Glomerular visceral epithelial cell (primary cell): ENCODE results near the gene CGGBP1.
"Not testable (repeated sequence)": the region's sequence is repeated elsewhere in the genome, so short reads cannot be mapped to it uniquely, and the experiment has no call there.

Experiments used
- DNase-seq: peaks from one replicate; pipeline ENCODE4 v3.0.0-alpha.2; 2016; ENCODE audit errors: extremely low spot score

Gene CGGBP1

GRCh38 chr3:88034491-88035275, 24.1 kb downstream of the CGGBP1 start:
- no peak for DNase-seq

GRCh38 chr3:88033808-88034207, 25.0 kb downstream of the CGGBP1 start:
- no peak for DNase-seq

GRCh38 chr3:88033079-88033478, 25.7 kb downstream of the CGGBP1 start:
- DNase-seq = no peak

DNA sequence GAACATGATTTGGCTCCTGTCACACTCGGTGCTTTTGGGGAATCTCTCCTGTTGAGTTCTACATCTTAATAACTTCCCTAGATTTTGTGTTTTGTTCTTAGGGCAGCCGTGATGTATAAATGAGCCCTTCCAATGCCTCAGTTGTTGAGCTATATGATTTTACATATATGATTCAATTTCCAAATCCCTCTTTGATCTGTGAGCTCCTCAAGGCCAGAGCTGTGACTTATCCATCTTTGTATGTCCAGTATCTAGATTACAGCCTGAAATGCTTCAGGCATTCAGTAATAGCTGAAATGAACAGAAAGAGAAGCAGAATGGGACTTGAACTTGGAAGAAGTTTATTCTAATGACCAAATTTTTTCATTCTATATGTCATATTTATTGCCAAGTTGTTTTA, 26.6 kb downstream of the CGGBP1 start:
- no peak for DNase-seq

- peak; percentile 28 for DNase-seq
These were observed 27.1 kb downstream of the CGGBP1 start for GRCh38 chr3:88031642-88032077.

- no peak for DNase-seq
These were observed 28.6 kb downstream of the CGGBP1 start for GRCh38 chr3:88030210-88030609.

- DNase-seq = no peak
These were observed 29.9 kb downstream of the CGGBP1 start for GRCh38 chr3:88028876-88029275.

DNA sequence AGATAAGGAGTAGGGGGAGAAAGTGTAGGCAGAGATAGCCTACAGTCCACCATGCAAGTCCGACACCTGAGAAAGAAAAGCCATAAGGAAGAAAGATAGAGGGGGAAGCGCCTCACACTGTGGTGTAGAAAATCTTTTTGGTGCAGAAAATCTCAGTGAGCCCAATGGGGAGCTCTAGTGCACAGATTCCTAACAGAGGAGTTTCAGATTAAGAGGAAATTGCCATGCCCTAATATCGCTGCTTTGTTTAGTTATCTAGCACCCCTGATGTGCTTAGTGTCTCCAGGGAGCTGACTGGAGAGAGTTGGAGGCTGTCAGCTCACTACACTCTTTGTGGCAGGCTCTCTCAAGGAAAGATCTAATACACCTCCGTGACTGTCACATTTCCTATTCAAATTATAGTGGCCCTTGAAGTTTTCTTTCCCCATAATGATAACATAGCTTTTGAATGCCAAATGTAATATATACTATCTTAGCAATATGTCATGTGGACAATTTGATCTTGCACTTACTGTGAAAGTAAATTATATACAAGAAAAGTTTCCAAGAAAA, 33.7 kb downstream of the CGGBP1 start:
- no peak for DNase-seq

DNA sequence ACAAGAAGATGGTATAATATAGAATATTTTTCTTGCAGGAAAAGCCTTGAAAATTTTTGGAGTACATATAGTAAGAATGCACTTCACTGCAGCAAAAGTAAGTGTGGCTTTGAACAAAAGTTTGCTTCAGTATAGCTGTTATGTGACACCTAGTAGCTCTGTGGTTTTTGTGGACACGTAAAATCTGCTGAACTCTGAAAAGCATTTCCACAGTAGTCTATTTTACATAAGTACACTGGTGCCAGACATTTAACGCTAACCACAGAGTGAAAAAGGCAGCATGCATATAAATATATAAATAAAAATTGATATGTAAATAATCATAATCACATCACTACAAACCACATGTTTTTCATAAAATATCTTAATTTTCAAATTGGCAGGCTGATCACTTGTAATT, 39.8 kb downstream of the CGGBP1 start:
- no peak for DNase-seq

- DNase-seq = not testable (repeated sequence)
These were observed 43.1 kb downstream of the CGGBP1 start for GRCh38 chr3:88015656-88016055.

- DNase-seq = no peak
These were observed 45.2 kb downstream of the CGGBP1 start for GRCh38 chr3:88013592-88013991.

DNA sequence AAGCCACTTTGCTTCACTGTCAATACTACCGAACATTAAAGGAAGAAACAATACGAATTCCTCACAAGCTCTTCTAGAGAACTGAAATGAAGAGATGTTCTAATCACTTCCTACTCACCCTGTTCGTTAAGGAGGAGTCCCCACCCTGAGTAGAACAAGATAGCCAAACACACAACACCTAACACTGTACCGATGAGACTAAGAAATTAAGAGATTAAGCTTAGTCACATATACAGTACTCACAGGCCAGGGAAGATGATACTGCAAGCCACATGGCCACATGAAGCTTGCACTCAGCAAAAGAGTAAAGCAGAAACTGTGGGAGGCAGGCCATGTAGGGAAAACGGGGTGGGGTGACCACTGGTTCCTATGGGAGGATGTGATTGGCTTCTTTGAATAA, 48.0 kb downstream of the CGGBP1 start:
- no peak for DNase-seq

DNA sequence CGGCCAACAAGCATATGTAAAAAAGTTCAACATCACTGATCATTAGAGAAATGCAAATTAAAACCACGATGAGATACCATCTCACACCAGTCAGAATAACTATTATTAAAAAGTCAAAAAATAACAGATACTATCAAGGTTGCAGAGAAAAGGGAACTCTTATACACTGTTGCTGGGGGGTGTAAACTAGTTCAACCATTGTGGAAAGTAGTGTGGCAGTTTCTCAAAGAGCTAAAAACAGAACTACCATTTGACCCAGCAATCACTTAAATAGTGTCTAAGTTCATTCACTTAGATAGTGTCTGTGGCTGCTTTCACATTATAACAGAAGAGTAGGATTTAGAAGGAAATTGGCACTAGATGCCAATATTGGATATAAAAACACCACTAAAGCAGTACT, 49.7 kb downstream of the CGGBP1 start:
- no peak for DNase-seq

GRCh38 chr3:88005066-88005465, 53.7 kb downstream of the CGGBP1 start:
- DNase-seq = peak; percentile 1

DNA sequence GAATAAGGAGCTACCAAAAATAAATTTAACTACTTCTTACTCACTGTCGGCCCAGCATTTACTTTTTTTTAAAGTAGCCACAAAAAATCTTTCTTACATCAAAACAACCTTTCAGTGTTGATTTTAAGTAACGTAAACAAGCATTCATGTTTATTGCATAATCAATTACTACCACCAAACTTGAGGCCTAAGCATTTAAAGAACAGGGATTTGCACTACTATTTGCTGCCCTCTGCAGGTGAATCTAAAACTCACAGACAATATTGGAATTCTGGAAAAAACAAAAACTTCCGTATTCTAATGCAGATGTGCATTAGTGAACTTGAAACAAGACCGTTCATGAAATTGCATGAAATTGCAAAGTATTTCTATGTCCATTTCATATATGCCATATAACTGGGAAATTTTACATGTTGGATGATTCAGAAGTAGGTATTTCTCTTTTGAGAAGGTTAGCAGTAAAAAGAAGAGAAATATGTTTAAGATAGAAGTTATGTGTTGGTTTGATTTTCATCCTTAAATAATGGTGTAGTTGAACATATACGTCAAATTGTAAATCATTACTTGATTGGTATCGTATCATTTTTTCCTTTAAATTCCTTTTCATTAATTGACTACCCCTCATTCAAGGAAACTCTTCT, 55.6 kb downstream of the CGGBP1 start:
- peak; percentile 32 for DNase-seq

DNA sequence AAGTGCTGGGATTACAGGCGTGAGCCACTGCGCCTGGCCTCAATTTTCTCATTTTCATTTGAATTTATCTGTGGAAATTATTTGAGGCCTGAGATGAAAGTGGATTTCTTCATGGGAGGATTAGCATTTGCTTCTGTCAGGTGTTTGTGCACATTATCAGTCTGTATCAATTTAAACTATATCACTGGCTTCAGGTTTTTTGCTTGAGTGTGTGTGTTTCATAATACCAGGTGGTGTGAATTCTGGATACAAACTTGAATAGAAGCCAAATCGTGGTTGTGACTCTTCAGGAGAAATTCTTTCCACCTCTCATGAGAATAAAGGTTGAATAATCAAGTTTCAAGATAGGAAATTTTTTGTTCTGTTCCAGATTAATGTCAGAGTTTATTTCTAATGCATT, 56.4 kb downstream of the CGGBP1 start:
- no peak for DNase-seq
